Endothelial cell of umbilical vein (primary cell): ENCODE measurements around the gene CGNL1. TPM values are rescaled to one million over a fixed set of nuclear protein-coding genes. Genes with fewer than 3 reads are reported as not detected.

ENCODE experiments used
- BruUV-seq: library from RNA; stranded (reverse); fragments of 400-500 nt; replicated peaks from 2 replicates; lab custom pipeline; 2021; lab: Mats Ljungman, UMichigan
- CTCF ChIA-PET: fragments of 300-600, 350-600 bp; sonication (Branson Sonifier 250); formaldehyde crosslinking; loops from one replicate; lab custom pipeline; 2021; ENCODE audit warnings: antibody characterized with exemption, inconsistent platforms; lab: Charles Lee
- POLR2A ChIA-PET: fragments of 300-600, 350-600 bp; sonication (Branson Sonifier 250); formaldehyde crosslinking; loops from one replicate; lab custom pipeline; 2021; ENCODE audit warnings: antibody characterized with exemption, inconsistent platforms; lab: Charles Lee
- DNase-seq: peaks from one replicate; pipeline ENCODE4 v3.0.0-alpha.2; 2011; ENCODE audit warnings: low read depth, low spot score
- FAIRE-seq: peaks from 2 replicates; lab custom pipeline; 2011; peaks lifted over from hg19 to GRCh38; lab: Jason Lieb, UNC
- H2AFZ ChIP-seq: 2 replicates; pipeline ENCODE4 v1.6.0; 2012; ENCODE audit warnings: low read depth, low read length, control low read depth, inconsistent platforms
- H3K27ac ChIP-seq: 2 replicates; pipeline ENCODE4 v1.5.1; 2011; ENCODE audit warnings: low read depth, mild to moderate bottlenecking, control low read depth, low read length, moderate library complexity; ENCODE audit not compliant: insufficient read depth
- H3K27me3 ChIP-seq, 2 experiments: 2 replicates each; pipeline versions ENCODE4 v1.6.0 to v1.6.1; 2011; ENCODE audit warnings: low read length in 2 of 2, mixed read lengths in 1 of 2; ENCODE audit not compliant: control insufficient read depth in 2 of 2, insufficient read depth in 2 of 2
- H3K36me3 ChIP-seq, 2 experiments: 2 replicates in 1 of 2; 3 replicates in 1 of 2; pipeline ENCODE4 v1.5.1; 2011; ENCODE audit warnings: low read length in 2 of 2, mild to moderate bottlenecking in 1 of 2, moderate library complexity in 1 of 2; ENCODE audit not compliant: control insufficient read depth in 2 of 2, insufficient read depth in 2 of 2; ENCODE audit errors: extremely low read depth in 1 of 2
- H3K4me1 ChIP-seq: 3 replicates; pipeline ENCODE4 v1.5.1; 2011; ENCODE audit warnings: mild to moderate bottlenecking, low read length; ENCODE audit not compliant: control insufficient read depth, insufficient read depth; ENCODE audit errors: extremely low read depth
- H3K4me2 ChIP-seq: 2 replicates; pipeline ENCODE4 v1.6.1; 2011; ENCODE audit warnings: low read length, control low read depth, mixed read lengths; ENCODE audit not compliant: insufficient read depth
- H3K4me3 ChIP-seq, 3 experiments: fragments of 200-600 bp in 1 of 3; sonication (generic), shearing (Covaris generic) in 1 of 3; replicated peaks in 1 of 3; 2 replicates each; pipeline ENCODE4 v1.5.1; 2011 to 2016; ENCODE audit warnings: control low read depth in 3 of 3, low read length in 3 of 3, mild to moderate bottlenecking in 2 of 3, inconsistent platforms in 1 of 3, low read depth in 1 of 3, moderate library complexity in 1 of 3; ENCODE audit not compliant: insufficient read depth in 1 of 3
- H3K79me2 ChIP-seq: 2 replicates; pipeline ENCODE4 v1.6.0; 2012; ENCODE audit warnings: low read length, inconsistent platforms; ENCODE audit not compliant: control insufficient read depth, insufficient read depth
- H3K9ac ChIP-seq: replicated peaks from 2 replicates; pipeline ENCODE3; 2011; ENCODE audit warnings: low read length, control low read depth; ENCODE audit not compliant: insufficient read depth; ENCODE audit errors: extremely low read depth
- H3K9me1 ChIP-seq: replicated peaks from 3 replicates; pipeline ENCODE4 v1.6.0; 2011; ENCODE audit warnings: mild to moderate bottlenecking, low read length; ENCODE audit not compliant: control insufficient read depth, insufficient read depth; ENCODE audit errors: extremely low read depth
- H3K9me3 ChIP-seq: replicated peaks from 2 replicates; pipeline ENCODE4 v1.5.1; 2012; ENCODE audit warnings: low read length, inconsistent platforms; ENCODE audit not compliant: control insufficient read depth, insufficient read depth
- H4K20me1 ChIP-seq: replicated peaks from 2 replicates; pipeline ENCODE3; 2011; ENCODE audit warnings: mild to moderate bottlenecking, low read length; ENCODE audit not compliant: control insufficient read depth, insufficient read depth; ENCODE audit errors: extremely low read depth
- CTCF ChIP-seq, 2 donors: IDR thresholded peaks; 1 replicate in 1 of 2; 2 replicates in 1 of 2; pipeline ENCODE4 v1.5.1; 2011; ENCODE audit warnings: low read length in 2 of 2, mild to moderate bottlenecking in 2 of 2, moderate library complexity in 2 of 2, control low read depth in 1 of 2, inconsistent platforms in 1 of 2, low read depth in 1 of 2; ENCODE audit not compliant: insufficient read depth in 1 of 2; ENCODE audit errors: extremely low read depth in 1 of 2
- EZH2 ChIP-seq: IDR thresholded peaks from 2 replicates; pipeline ENCODE4 v1.6.1; 2012; ENCODE audit warnings: borderline replicate concordance, low read depth, mild to moderate bottlenecking, moderate library complexity, low read length, inconsistent platforms; ENCODE audit not compliant: severe bottlenecking
- FOS ChIP-seq: IDR thresholded peaks from 2 replicates; pipeline ENCODE4 v1.6.1; 2011; ENCODE audit warnings: mild to moderate bottlenecking, low read length, moderate library complexity, borderline replicate concordance; ENCODE audit not compliant: insufficient read depth
- GATA2 ChIP-seq: IDR thresholded peaks from 2 replicates; pipeline ENCODE4 v1.7.0; 2011; ENCODE audit warnings: low read depth, mild to moderate bottlenecking, moderate library complexity, mixed read lengths, low read length; ENCODE audit not compliant: insufficient read length, insufficient read depth
- JUN ChIP-seq: IDR thresholded peaks from 2 replicates; pipeline ENCODE4 v1.6.1; 2011; ENCODE audit warnings: borderline replicate concordance, low read depth; ENCODE audit not compliant: insufficient read length, insufficient read depth
- MAX ChIP-seq: IDR thresholded peaks from 2 replicates; pipeline ENCODE4 v1.6.1; 2011; ENCODE audit not compliant: insufficient read depth, insufficient read length
- MYC ChIP-seq: IDR thresholded peaks from one replicate; pipeline ENCODE4 v1.6.1; 2011; ENCODE audit warnings: mild to moderate bottlenecking, low read depth, low read length
- POLR2A ChIP-seq: IDR thresholded peaks from 2 replicates; pipeline ENCODE4 v1.6.1; 2012; ENCODE audit warnings: low read depth, mild to moderate bottlenecking, control low read depth, low read length
- dilution Hi-C: fragments of 300-500 bp; cut with MboI; formaldehyde crosslinking; loops from one replicate; pipeline ENCODE4 v1.15.0; 2019; ENCODE audit warnings: low sequenced_read_pairs; ENCODE audit not compliant: extremely low pct_ligation_motif_present
- intact Hi-C: fragments of 100-400 bp; cut with micrococcal nuclease; formaldehyde crosslinking; loops from one replicate; pipeline ENCODE4 v1.10.0; 2022
- polyA plus RNA-seq, 4 experiments: library from polyadenylated mRNA; depleted of rRNA in 3 of 4; stranded (reverse) in 3 of 4; unstranded in 1 of 4; fragments of >200 nt; gene quantifications; 2 replicates each; pipeline versions ENCODE4 v1.2.1 to v1.2.3, GENCODE V29; 2011 to 2012; ENCODE audit warnings: missing spikeins in 1 of 4
- total RNA-seq: library from RNA; stranded (reverse); gene quantifications from 2 replicates; pipeline ENCODE4 v1.2.3, GENCODE V29; 2021

The CGNL1 gene
- total and polyA plus RNA-seq, 2 donors (not counting 3 experiments of a cell fraction or from before 2014, with no cell fraction given), result 6.9 to 27.1 TPM

- Histone ChIP-seq H3K4me1 (peaks cover 21% of the 10 kb centered on the region), H4K20me1 (no peaks in the 10 kb centered on the region), H3K9ac (no peak overlapping the region), H3K27ac (no peak overlapping the region), H3K4me2 (no peak overlapping the region), H3K27me3 (no peaks in the 10 kb centered on the region), H3K79me2 (no peaks in the 10 kb centered on the region), H3K9me1 (no peaks in the 10 kb centered on the region), H3K9me3 (no peaks in the 10 kb centered on the region), H3K36me3 (no peaks in the 10 kb centered on the region), H3K4me3 (no peak overlapping the region), H2AFZ (no peak overlapping the region)
- dilution Hi-C loops, result no loop called here
- FAIRE-seq (no peak), DNase-seq (no peak)
- POLR2A ChIA-PET, result no interaction called here
- CTCF ChIA-PET, result interaction anchor here (0.7 to 2.7 kb wide), 4 partner anchors 64 to 123 kb away, joined by 3 to 9 read pairs (median 4); no protein-coding TSS in a partner anchor
- no peak for TF ChIP-seq FOS
- no peak for TF ChIP-seq JUN
- no peak for TF ChIP-seq EZH2
- no peak for TF ChIP-seq GATA2
- TF ChIP-seq MAX, result no peak
- TF ChIP-seq MYC, result no peak
- no peak for TF ChIP-seq POLR2A
- no peak for TF ChIP-seq CTCF (IDR thresholded peaks at IDR 0.05; ENCODE audit: extremely low read depth in 1 of 2, insufficient read depth in 1 of 2, low read depth in 1 of 2, low read length in 2 of 2)
- BruUV-seq, result no TSS peak
- intact Hi-C loops, result loop anchor here (2.0 kb wide), 1 partner anchor 63 kb away; no protein-coding TSS in a partner anchor
Measured at GRCh38 chr15:57463360-57463759, 87.1 kb downstream of the CGNL1 start.
